Measurements from ENCODE around the gene MAGEF1. TPM values are rescaled to one million over a fixed set of nuclear protein-coding genes. Genes with fewer than 3 reads are reported as not detected.

MAGEF1 gene
- total and polyA plus RNA-seq, 2 of the 8 experiments (the other 6 are each of a cell fraction or from before 2014, with no cell fraction given), result 26.5 to 56.7 TPM

DNA sequence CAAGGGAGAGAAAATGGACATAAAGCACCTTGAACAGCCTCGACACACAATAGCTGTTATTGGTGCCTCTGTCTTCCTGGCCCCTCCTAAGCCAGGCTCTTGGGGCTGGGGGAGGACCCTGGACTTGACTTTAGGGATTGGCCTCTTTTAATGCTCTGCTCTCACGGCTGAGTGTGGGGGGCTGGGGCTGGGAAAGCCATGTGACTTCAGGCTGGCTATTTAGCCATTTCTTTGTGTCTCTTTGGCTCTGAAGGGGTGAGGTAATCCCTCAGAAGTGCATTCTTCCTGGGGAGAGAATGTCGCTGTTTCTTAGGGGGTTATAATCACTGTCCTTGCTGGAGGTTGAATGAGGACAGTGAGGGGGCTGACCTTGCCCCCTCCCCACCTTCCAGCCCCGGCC lies 26.2 kb downstream of the MAGEF1 start (continued):
- TF ChIP-seq PHF8 (conservative IDR thresholded peaks at IDR 0.05; ENCODE audit: low read depth, low read length) (no peak), RXRA (IDR thresholded peaks at IDR 0.05; ENCODE audit: insufficient read depth, low read depth, low read length) (no peak), CREB1 (IDR thresholded peaks at IDR 0.05) (no peak), POLR2AphosphoS5 (IDR thresholded peaks at IDR 0.05; ENCODE audit: low read depth, low read length) (no peak)
- TF ChIP-seq, protein P1, sequence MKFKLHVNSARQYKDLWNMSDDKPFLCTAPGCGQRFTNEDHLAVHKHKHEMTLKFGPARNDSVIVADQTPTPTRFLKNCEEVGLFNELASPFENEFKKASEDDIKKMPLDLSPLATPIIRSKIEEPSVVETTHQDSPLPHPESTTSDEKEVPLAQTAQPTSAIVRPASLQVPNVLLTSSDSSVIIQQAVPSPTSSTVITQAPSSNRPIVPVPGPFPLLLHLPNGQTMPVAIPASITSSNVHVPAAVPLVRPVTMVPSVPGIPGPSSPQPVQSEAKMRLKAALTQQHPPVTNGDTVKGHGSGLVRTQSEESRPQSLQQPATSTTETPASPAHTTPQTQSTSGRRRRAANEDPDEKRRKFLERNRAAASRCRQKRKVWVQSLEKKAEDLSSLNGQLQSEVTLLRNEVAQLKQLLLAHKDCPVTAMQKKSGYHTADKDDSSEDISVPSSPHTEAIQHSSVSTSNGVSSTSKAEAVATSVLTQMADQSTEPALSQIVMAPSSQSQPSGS (IDR thresholded peaks at IDR 0.05; ENCODE audit: low read length), result peak; percentile 92
